ENCODE data around the gene ZFP91.
"Not testable (repeated sequence)": the region's sequence is repeated elsewhere in the genome, so short reads cannot be mapped to it uniquely, and the experiment has no call there.

ZFP91 gene

GRCh38 chr11:58578635-58579191, at the start of gene ZFP91:
Gene ZFP91, plus strand, starts transcription at chr11:58579063. Its CDS starts 219 bp downstream, at chr11:58579282.
- DNase-seq (ENCODE audit: low read depth, low spot score): peak; percentile 99

DNA sequence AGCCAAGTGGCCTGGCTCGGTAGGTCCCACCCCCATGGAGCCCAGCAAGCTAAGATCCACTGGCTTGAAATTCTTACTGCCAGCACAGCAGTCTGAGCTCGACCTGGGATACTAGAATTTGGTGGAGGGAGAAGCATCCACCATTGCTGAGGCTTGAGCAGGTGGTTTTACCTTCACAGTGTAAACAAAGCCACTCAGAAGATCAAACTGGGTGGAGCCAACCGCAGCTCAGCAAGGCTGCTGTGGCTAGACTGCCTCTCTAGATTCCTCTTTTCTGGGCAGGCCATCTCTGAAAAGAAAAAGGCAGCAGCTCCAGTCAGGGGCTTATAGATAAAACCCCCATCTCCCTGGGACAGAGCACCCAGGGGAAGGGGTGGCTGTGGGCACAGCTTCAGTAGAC, 48.6 kb upstream of the ZFP91 start:
- DNase-seq (ENCODE audit: low read depth, low spot score): no peak

- DNase-seq (ENCODE audit: low read depth, low spot score): no peak
These were observed 47.0 kb upstream of the ZFP91 start for GRCh38 chr11:58531865-58532341.

- DNase-seq (ENCODE audit: low read depth, low spot score): no peak
These were observed 32.0 kb upstream of the ZFP91 start for GRCh38 chr11:58546841-58547240.

DNA sequence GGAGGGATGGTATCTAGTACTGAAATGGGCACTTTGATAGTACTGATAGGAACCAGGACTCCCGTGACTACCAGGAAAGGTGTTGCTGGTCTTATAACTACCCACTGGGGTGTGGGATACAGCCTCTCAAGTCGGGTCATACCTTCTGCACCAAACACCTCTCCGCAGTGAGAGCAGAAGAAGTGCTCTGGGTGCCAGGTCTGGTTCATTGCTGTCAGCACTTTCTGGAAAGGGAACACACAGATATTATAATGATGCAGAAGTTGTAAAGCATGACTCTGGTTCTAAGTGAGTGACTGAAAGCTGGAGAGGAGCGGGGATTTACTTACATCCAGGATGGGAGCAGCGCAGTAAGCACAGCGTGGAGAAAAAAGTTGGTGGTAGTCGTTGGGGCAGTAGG, 29.2 kb upstream of the ZFP91 start:
- DNase-seq (ENCODE audit: low read depth, low spot score): no peak

DNA sequence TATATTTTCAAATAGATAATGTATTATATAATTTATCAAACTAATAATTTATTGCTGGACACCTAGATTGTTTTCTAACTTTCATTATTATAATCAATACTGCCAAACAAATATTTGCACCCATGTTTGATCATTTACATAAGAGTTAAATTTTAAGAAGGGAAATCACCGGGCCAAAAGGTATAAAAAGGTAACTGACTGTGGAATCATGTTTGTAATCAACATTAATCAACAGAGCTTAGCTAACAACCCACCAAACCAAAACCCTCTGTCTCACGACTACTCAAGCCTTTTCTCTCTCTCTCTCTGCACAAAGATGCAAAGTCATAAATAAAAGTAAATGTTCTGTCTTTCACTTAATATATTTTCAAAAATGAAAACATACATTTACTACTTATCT, 18.0 kb upstream of the ZFP91 start:
- DNase-seq (ENCODE audit: low read depth, low spot score): no peak

- peak; percentile 11 for DNase-seq (ENCODE audit: low read depth, low spot score)
These were observed 17.3 kb upstream of the ZFP91 start for GRCh38 chr11:58561394-58562098.

DNA sequence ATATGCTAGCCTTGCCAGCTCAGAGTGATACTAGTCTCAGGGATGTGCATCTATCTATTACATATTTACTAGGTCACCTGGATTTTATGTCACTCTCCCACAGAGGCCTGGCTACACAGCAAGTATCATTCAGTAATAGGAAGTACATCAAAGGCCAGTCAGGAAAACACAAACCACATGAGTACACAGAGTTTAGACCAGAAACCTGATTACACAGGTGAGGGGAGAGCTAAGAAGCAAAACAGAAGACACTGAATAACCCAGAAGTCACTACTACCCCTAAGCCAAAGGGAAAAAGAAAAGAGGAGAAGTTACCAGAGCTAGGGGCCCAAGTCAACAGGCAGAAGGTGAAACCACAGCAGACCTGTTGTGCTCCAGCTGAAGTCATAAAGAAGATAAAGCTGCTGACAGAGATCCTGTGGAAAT, 16.5 kb upstream of the ZFP91 start:
- no peak for DNase-seq (ENCODE audit: low read depth, low spot score)

- no peak for DNase-seq (ENCODE audit: low read depth, low spot score)
These were observed 14.6 kb upstream of the ZFP91 start for GRCh38 chr11:58564231-58564630.

DNA sequence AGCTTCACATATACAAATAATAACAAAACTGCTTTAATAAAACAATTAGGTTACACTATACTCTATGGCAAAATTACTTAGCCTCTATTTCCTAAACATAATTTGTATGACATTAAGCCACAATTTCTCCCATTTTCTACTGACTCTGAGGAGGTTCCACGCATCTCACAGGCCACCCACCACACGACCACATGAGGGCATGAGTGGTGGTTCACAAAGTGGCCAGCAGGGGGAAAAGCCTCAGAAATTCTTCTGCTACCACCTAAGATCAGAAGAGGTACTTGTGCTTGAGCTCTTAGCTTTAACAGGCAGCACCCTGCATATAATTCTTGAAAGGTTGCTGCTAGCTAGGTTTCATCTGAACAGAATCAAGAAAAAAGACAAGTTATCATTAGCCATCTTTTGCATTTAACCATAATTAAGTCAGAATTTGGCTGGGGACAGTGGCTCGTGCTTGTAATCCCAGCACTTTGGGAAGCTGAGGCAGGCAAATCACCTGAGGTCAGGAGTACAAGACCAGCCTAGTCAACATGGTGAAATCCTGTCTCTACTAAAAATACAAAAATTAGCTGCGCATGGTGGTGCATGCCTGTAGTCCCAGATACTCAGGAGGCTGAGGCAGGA, 10.9 kb upstream of the ZFP91 start:
- peak; percentile 71 for DNase-seq (ENCODE audit: low read depth, low spot score)

- DNase-seq (ENCODE audit: low read depth, low spot score): not testable (repeated sequence)
These were observed 6.0 kb upstream of the ZFP91 start for GRCh38 chr11:58572906-58573305.

DNA sequence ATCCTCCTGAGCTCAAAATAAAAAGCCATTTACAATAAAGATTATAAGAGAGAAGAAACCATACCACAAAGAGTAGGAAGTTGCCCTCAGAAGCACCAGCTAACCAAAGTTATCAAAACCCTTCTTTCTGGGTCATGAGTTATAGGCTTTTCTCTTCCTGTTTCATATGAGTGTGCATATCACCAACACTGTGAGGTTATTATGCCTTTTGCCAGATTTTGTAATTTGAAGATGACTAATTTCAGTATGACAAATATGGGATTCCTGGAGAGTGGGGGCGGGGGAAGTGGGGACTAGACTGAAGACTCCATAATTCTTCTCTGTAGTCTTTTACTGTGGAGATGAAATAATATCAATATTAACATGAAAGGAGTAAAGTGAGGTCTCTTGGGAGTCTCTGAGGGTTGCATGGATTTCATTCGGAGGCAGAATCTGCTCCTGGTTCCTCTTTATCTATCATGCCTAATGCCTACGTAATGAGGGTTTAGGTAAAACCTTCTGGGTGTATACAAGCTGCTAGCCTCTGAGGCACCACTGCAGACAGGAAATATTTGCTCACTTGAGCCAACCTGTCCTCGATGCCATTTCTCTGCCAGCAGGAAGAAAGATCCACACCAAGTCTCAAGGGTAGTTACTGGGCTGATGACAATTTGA, 5.3 kb upstream of the ZFP91 start:
- DNase-seq (ENCODE audit: low read depth, low spot score): peak; percentile 32

DNA sequence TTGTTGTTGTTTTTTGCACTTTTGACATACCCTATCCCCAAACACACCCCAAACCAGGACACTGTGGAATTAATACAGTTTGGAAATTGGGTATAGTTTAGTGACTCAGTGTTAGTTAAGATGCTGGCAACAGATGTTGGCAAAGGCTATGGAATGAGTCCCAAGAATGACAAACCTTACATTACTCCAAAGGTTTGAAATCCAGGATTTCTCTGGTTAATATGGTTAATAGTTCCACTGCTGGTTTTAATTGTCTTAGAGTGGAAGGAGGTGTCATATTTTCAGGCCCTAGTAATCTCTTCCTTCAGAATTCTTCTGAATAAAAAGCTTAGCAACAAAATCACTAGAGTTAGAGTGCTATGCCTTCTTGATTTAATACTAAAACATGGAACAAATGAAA, 4.0 kb upstream of the ZFP91 start:
- peak; percentile 64 for DNase-seq (ENCODE audit: low read depth, low spot score)

GRCh38 chr11:58575377-58576020, 3.4 kb upstream of the ZFP91 start, which contains the start of gene LPXN:
Gene LPXN, minus strand, starts transcription at chr11:58575856. Its CDS starts 84 bp downstream, at chr11:58575772.
- DNase-seq (ENCODE audit: low read depth, low spot score): no peak

DNA sequence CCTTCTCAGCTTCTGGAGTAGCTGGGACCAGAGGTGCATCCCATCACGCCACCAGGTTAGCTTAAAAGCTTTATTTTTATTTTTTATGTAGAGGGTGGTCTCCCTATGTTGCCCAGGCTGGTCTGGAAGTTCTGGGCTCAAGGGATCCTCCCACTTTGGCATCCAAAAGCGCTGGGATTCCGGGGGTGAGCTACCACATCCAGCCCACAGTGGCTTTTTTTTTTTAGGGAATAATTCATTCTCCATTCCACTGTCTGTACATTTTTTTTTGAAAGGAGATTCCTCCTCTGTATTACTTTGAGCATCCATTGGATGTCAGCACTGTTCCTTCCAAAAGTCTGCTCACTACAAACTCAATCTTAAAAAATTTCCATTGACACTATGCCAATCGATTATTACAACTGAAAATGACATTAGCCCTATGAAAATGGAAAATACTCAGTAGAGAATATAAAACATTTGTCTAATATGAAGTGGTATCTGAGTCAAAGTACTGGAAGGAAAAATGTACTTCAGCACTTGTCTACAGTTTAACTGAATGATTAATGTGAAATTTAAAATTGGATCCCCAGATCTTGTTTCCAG, 1.9 kb upstream of the ZFP91 start:
- DNase-seq (ENCODE audit: low read depth, low spot score): peak; percentile 49

- DNase-seq (ENCODE audit: low read depth, low spot score): peak; percentile 76
These were observed 1.2 kb upstream of the ZFP91 start for GRCh38 chr11:58577555-58578135.

DNA sequence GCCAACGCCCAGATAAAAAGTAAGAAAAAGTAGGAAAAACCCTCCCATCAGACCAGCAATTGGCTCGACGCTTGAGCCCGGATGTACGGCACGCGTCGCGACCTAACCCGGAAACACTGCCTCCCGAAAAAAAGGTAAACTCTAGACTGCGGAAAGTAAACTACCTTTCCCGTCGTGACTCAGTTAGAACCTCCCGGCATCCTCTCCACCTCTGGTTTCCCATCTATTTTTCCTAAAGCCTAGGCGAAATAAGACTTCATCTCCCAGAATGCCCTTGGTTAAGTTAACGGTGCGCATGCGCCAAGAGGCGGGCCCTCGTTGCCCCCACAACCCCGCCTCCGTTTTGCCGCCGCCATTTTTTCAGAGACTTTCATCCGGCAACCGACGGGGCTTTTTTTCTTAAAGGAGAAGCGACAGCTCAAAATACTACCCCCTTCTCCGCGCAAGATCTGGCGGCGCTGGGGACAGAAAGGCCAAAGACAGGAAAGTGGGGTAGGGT, 678 bp upstream of the ZFP91 start:
- peak; percentile 99 for DNase-seq (ENCODE audit: low read depth, low spot score)

DNA sequence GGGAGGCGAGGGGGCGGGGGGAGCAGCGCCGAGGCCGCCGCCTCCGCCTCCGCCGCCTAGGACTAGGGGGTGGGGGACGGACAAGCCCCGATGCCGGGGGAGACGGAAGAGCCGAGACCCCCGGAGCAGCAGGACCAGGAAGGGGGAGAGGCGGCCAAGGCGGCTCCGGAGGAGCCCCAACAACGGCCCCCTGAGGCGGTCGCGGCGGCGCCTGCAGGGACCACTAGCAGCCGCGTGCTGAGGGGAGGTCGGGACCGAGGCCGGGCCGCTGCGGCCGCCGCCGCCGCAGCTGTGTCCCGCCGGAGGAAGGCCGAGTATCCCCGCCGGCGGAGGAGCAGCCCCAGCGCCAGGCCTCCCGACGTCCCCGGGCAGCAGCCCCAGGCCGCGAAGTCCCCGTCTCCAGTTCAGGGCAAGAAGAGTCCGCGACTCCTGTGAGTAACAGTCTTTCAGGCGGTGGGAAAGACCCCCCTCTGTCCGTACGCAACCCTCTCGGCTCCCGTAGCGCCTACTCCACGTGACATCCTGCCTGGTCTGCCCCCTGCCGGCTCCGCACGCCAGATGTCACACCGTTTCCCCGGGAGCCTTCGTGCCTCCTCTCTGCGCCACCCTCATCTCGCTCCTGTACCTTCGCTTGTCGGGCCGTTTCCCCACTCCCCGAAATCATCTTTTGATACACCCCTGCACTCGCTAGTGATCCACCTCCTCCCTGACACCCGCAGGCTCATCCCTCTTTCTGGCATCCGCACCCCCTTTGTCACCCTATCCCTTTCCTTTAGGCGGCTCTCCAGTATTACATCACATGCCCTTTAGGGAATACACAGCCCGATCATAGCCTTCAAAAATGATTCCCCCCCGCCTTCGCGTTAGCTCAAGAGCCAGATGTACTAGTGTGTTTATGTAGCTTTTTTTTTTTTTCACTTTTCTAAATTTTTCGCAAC, 598 bp downstream of the ZFP91 start:
- DNase-seq (ENCODE audit: low read depth, low spot score): peak; percentile 96

DNA sequence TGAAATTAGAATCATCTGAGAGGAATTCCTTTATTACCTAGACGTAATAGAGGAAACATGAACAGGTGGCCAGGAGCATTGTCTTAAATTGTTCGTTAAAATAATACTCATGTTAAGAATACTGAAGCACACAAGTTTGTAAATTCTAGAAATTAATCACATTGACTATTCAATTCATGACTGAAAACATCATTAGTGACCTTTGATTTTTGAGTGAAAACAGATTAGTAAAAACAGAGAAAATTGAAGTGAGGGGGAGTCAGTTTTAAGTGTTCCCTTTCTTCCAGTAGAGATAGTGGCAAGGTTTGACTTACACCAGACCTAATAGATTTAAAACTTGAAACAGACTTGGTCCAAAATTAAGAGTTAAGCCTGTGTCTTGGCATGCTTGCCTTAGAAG, 1.4 kb downstream of the ZFP91 start:
- DNase-seq (ENCODE audit: low read depth, low spot score): no peak

DNA sequence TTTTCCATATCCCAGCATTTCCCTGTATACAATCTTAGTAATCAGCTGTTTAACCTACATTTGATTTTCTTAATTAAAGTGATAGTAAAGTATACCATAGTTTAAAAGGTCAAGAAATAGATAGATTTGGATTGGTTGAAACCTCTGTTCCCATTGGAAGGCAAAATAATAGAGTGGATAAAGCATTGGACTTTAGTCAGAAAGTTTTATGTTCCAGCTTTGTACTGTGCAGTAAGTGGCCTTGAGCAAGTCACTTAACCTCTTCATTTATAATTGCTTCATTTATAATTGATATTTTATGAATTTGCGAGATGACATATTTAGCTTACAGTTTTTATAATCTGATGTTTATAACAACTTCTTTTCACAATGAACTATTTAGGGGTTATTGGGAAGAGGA, 3.6 kb downstream of the ZFP91 start:
- no peak for DNase-seq (ENCODE audit: low read depth, low spot score)
